HEK293T (cell line): ENCODE data around the gene PDIA3.

Experiments
- ARNT ChIP-seq: fragments of 450-650 bp; IDR thresholded peaks from 2 replicates; pipeline ENCODE4 v1.6.1; 2017; ENCODE audit warnings: mild to moderate bottlenecking
- BHLHE40 ChIP-seq: fragments of 450-650 bp; IDR thresholded peaks from 2 replicates; pipeline ENCODE4 v1.6.1; 2016; ENCODE audit warnings: mild to moderate bottlenecking, moderate library complexity, borderline replicate concordance
- FOXM1 ChIP-seq: fragments of 450-650 bp; IDR thresholded peaks from 2 replicates; pipeline ENCODE4 v1.6.1; 2017; ENCODE audit warnings: mild to moderate bottlenecking, borderline replicate concordance

GRCh38 chr15:43775411-43775965, 29.2 kb downstream of the PDIA3 start:
- TF ChIP-seq BHLHE40 = no peak
- TF ChIP-seq ARNT = no peak
- TF ChIP-seq FOXM1 = no peak
